Stimulated activated CD4-positive, alpha-beta T cell treated with anti-CD3 and anti-CD28 coated beads, Interleukin-1b, Interleukin-23, amount 100 ng/mL, for 4 hours (primary cell): ENCODE measurements around the gene KRT71.
"Not testable (repeated sequence)": the region's sequence is repeated elsewhere in the genome, so short reads cannot be mapped to it uniquely, and the experiment has no call there.

ENCODE experiments used
- DNase-seq, 2 donors: peaks; one replicate each; pipeline ENCODE4 v3.0.0-alpha.2; 2020; ENCODE audit warnings: low read depth in 2 of 2

Gene KRT71

DNA sequence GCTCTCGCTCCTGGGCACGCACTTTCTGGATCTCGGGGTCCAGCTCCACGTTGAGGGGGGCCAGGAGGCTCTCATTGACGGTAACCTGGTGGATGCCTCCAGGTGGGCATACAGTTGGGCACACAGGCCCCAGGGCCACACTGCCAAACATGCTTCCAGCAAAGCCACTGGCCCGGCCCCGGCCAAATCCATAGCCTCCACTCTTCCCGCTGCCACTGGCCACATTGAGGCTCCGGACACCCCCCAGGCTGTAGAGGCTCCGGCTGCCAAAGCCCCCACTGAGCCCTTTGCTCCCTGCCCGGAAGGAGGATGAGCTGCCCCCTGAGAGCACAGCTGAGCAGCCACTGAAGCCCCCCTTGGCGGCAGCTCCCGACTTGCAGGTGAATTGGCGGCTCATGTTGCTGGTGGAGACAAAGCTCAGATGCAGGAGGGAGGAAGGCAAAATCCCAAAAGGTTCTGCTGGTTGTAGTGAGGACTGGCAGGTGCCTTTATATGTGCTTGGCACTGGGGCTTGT is at the start of gene KRT71:
Gene KRT71, minus strand, starts transcription at position 465 of the 515 bp plus-strand sequence. Its CDS starts 68 bp downstream, at position 397.
- DNase-seq: no peak

DNA sequence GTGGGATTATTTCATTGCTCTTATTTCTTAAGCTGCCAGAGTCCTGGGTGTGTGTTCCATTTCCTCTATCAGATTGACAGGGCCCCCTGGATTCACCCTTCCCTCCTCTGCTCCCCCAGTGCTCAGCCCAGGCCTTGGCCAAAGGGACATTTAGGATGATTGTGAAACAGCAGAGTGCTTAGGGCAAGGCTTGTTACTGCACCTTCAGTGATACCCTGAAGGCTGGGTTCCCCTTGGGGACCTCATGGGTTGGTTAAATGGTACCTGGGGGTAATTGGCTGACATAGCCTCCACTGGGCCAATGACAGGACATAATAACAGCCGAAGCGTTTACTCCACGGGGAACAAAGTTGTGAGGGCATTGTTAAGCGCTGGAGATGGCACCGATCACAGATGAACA is 49.6 kb upstream of the KRT71 start:
- DNase-seq: no peak

- no peak for DNase-seq
These were observed 48.7 kb upstream of the KRT71 start for GRCh38 chr12:52601671-52602070.

GRCh38 chr12:52600941-52601481 is 48.1 kb upstream of the KRT71 start, which contains the start of gene KRT72:
KRT72 (minus strand) TSS chr12:52601463; CDS start chr12:52601452, 11 bp downstream.
- DNase-seq: no peak

GRCh38 chr12:52600475-52600874 is 47.5 kb upstream of the KRT71 start:
- DNase-seq: no peak

GRCh38 chr12:52600071-52600470 is 47.1 kb upstream of the KRT71 start:
- DNase-seq: no peak

GRCh38 chr12:52598966-52599365 is 46.0 kb upstream of the KRT71 start:
- no peak for DNase-seq

- not testable (repeated sequence) for DNase-seq
These were observed 41.3 kb upstream of the KRT71 start for GRCh38 chr12:52594237-52594636.

GRCh38 chr12:52591521-52591920 is 38.6 kb upstream of the KRT71 start:
- DNase-seq: no peak

DNA sequence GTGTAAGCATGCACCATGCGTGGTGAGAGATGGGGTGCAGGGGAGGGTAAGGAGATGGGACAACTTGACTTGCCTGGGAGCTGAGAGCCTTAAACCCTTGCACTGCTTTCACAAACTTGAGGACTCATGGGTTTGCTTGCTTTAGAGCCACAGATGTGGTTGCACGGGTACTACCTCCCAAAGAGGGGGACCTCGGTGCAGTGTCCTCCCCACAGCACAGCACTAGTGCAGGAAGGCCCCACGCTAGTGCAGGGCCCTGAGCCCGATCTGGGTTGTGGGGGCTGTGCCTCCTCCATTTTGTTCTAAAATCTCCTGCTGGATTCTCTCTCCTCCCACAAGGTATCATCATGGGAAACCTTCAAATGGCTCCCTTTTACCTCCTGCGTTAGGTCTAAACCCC is 37.1 kb upstream of the KRT71 start:
- DNase-seq: no peak

- no peak for DNase-seq
These were observed 34.6 kb upstream of the KRT71 start for GRCh38 chr12:52587563-52587962.

DNA sequence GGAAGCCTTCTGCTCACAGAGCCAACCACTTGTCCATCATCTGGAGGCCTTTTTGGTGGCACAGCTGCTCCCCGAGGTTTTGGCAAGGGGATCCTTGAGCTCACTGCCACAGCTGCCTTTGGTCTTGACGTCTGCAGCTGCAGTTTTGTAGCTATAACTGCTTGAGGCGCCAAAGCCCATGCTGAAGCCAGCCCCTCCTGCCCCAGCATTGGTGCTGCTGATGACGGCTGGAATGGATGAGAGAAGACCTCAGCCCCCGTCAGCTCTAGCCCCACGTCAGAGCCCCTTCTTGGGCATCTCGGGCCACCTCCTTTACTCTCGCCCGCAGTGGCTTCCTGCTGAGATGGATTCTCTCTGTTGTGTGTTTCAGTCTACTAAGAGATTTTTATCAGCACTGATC is 33.0 kb upstream of the KRT71 start:
- DNase-seq: peak in 1 of 2 donors; percentile 5

DNA sequence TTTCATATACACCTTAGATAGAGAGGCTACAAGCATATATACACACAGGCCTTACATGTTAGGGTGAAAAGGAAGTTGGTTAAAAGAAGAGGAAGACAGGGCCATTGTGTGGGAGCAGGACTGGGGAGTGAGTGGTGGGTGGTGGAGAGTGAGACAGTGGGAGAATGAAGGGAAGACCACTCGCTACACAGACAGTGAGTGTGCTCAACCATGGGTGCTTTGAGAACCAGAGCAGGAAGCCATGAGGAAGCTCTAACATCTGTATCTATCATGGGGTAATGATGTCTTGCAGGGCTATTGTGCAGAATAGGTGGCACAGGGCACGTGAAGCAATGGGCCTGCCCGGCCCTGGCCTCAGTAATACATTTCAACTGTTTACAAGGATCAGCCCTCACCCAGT is 32.1 kb upstream of the KRT71 start:
- no peak for DNase-seq

DNA sequence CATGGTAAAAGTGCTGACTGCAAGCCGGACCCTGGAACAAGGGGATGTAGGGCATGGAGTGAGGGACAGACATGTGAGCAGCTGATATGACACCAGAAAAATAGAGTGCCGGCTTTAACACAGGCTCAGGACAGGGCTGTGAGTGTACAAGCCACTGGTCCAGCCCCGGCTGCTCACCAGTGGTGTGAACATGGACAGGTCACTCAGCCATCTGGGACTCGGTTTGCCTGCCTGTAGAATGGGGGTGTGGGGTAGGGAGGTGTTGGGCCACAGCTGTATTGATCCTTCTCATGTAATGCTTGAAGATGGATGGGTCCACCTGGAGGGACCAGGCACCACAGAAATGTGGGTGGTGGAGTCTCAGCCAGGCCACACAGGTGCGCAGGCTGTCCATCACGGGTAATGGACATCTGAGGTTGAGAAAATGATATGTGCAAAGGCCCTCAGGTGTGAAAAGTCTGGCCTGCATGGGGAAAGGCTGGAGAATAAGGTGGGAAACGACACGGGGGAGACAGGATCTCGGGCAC is 31.3 kb upstream of the KRT71 start:
- no peak for DNase-seq

DNA sequence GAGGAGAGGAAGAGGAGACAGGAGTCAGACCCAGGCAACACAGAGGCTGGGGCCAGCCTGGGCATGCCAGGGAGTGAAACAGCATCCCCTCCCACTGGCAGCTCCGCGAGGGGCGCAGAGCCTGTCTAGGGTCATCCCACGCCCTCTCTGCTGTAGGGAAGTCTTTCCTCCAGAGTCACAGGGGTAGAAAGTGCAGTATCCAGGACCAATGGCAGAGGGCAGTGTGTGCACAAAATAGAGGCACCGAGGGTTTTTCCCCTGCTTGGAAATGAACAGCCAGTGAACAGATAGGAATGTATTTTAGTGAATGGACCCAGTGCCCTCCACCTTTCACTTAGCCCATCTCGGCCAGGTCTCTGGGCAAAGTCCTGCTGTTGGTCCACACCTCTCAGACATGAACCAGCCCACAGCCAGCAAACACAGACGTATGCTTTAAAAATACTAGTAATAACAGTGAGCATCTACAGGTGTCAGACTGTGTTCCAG is 30.1 kb upstream of the KRT71 start:
- peak; percentile 32 to 59 for DNase-seq

DNA sequence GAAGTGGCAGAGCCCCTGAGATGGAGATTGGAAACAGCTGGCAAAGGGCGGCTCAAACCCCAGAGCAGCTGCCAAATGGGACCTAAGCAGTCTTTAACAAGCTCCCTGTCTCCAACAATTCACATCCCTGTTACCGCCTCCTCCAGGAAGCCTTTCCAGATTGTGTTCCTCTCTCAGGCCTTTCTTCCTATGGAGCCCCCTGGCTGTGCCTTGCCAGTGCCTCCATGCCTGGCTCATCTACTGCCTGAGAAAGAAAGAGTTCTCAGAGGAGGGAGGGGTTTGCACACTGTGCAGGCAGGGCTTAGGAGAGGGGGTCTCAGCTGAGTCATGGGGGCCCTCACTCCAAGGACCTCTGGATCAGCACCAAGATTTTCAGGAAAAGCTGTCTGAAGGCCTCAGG is 29.5 kb upstream of the KRT71 start:
- DNase-seq: no peak

DNA sequence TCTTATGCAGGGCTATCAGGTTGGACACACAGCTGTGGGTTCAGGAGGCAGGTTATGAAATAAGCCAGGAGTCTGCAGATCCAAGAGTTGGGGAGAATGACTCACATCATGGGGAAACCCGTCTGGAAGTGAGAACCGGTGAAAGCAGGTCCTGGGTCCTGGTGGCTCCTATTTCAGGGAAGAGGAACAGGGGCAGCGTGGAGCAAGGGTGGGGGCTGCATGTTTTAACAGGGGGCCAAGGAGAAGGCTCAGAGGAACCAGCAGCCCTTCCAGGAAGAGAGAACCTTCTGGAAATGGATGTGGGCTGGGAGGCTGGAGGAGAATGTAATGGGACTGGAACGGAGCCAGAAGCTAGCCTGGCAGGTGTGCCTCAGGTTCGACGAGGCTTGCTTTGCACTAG is 28.5 kb upstream of the KRT71 start:
- DNase-seq: no peak

DNA sequence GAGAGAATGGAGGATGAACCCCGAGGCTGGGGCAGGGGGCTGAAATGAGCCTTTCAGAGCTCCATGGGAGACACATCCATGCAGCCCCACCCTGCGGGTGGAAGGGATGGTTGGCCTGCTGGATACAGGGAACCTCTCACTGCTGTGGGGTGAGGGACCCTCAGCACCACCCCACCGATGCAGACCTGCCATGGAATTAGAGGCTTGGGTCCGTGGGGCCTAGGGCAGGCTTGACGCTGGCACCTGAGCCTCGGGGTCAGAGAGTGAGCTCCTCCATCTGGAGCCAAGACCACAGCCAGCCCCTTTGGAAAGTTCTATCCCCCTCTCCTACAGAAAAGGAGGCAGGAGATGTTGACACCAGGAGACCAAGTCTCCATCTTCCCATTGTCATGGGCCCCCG is 28.1 kb upstream of the KRT71 start:
- no peak for DNase-seq

DNA sequence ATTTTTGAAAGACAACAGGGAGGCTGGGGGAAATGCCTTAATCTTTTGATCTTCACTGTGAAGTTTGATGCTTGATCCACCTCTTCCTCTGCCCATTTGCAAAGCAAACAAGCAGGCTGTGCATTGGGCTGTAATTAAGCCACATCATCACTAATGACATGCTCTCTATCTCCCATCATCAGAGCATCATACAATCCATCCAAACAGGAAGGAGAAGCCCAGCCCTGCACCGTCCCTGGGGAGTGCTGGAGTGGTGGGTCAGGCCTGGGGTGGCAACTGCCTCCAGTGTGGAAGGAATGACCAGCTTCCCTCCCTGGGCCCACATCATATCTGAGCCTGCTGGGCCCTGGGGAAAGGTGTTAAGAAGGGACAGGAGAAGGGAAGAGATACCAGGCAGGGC is 27.6 kb upstream of the KRT71 start:
- no peak for DNase-seq

DNA sequence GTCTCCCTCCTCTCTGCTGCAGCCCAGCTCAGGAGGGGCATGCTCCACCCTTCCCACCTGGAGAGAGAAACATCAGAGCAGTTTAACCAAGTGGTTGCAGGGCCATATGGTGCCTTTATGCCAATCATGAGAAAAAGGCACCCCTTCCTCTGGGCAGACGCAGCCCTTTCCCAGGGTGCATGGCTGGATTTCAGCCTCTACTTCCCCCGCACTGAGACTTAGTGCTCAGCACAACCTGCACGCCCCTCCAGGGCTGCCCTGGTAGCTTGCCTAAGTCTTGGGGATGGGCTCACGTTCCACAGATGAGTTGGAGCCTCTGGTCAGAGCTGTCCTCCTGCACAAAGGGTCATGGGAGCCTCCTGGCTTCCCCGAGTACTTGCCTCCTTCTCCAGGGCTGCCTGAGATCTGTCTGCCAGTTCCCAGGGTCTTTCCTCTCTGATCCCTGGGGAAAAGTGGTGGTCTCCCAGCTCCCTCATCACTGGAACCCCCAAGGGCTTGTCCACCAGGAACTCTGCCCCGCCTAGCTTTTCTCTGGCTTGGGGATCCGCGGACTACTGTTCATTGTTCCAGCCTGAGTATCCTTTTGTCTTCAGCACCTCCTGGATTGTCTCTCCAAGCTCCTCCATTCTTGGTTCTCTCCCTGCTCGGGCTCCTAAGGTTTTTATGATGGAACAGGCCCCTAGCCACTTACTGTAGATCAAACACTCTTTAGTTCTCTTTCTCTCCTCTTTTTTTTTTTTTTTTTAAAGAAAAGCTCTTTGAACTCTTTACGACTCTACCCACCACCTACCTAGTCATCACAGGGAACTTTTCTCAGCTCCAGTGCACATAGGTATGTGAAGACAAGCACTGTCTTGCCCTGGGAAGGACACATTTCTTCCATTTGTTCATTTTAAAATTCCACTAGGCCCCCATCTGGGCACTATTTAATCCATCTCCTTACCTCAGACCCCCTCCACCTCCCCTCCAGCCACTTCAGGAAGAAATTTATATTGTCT is 26.8 kb upstream of the KRT71 start:
- no peak for DNase-seq

DNA sequence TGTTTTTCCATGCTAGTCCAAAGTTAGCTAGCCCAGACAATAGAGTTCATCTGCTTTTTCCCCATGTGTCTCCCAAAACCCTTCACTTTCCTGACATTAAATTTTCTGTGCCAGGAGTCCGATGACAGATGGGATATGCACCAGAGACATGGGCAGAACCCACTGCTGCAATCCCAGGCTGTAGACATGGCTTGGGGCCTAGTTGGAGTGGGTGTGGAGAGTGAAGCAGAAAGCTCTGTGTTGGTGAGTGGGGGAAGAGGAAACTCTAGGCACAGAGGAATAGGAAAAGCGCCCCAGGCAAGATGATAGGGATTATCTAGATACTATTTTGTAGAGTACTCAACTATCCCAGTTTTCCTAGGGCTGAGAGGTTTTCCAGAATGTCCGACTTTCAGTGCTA is 25.5 kb upstream of the KRT71 start:
- DNase-seq: no peak

GRCh38 chr12:52577316-52577715 is 24.4 kb upstream of the KRT71 start:
- DNase-seq: no peak
